NCI-H345 treated with DMSO at 0.1 percent for 48 hours (cell line): Measurements from ENCODE around the gene CXCL9.
"Not testable (repeated sequence)": the region's sequence is repeated elsewhere in the genome, so short reads cannot be mapped to it uniquely, and the experiment has no call there.

Experiments used
- DNase-seq: peaks from one replicate; lab custom pipeline; 2025; ENCODE audit not compliant: unreplicated experiment; lab: John Stamatoyannopoulos, UW

Gene CXCL9

DNA sequence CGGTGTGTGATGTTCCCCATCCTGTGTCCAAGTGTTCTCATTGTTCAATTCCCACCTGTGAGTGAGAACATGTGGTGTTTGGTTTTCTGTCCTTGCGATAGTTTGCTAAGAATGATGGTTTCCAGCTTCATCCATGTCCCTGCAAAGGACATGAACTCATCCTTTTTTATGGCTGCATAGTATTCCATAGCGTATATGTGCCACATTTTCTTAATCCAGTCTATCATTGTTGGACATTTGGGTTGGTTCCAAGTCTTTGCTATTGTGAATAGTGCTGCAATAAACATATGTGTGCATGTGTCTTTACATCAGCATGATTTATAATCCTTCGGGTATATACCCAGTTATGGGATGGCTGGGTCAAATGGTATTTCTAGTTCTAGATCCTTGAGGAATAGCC lies 45.2 kb downstream of the CXCL9 start:
- DNase-seq: not testable (repeated sequence)

DNA sequence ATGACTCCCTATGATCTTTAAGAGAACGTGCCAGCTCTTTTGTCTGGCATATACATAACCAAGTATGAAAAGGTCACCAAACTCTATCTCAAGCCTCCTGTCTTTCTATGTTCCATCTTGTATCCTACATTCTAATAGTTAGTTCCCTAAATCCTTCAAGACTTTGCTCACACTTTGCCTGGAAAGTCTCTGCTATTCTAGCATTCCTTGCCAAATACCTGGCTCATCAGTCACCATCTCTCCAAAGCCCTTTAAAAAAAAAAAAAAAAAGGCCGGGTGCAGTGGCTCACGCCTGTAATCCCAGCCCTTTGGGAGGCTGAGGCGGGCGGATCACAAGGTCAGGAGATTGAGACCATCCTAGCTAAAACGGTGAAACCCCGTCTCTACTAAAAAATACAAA lies 48.8 kb downstream of the CXCL9 start:
- not testable (repeated sequence) for DNase-seq

DNA sequence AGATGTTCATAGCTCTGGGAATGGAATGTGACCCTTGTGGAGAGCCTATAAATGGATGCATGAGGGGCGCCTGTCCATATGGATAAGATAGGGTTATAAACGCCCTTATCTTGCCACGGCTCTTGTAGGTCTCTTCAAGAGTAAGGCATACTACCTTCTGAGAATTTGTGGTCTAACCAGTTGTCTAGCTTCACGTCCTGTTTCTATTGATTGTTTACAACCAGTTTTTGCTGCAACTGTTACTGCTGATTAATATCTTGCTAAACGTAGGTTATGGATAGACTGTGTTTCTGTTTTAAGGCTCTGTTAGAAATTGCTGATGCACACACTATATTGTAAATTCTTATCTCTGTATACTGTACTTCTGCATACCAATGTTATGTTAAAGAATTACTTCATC lies 52.5 kb downstream of the CXCL9 start:
- not testable (repeated sequence) for DNase-seq

DNA sequence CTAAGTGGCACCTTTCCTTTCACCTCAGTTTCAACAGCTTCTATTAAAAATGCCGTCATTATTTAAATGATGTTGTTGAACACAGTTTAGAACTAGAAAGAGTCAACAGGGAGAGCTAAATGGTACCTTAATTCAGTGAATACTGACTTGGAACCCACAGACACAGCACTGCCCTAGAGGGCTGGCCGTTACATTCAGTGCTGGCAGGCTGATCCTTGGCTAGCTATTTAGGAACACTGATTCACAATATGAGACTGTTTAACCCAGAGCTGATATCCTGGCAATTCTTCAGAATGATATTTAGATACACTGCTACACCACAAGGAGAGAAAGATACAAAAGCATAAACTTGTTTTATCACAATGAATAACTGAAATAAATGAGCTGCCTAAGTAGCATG lies 53.8 kb downstream of the CXCL9 start:
- DNase-seq: no peak
